PC-3 (cell line): Measurements from ENCODE around the gene BCL2L13. TPM values are rescaled to one million over a fixed set of nuclear protein-coding genes. Genes with fewer than 3 reads are reported as not detected.
"Not testable (repeated sequence)": the region's sequence is repeated elsewhere in the genome, so short reads cannot be mapped to it uniquely, and the experiment has no call there.

Experiments used
- ATAC-seq: fragments of 200-7000 bp; cut with Tn5 transposase; 2 replicates; pipeline ENCODE4 v1.9.1; 2020; ENCODE audit warnings: mild to moderate bottlenecking, moderate library complexity
- BruUV-seq: library from RNA; stranded (reverse); fragments of 400-500 nt; replicated peaks from 2 replicates; lab custom pipeline; 2021; lab: Mats Ljungman, UMichigan
- CTCF ChIA-PET: fragments of 300-600 bp; sonication (Branson Sonifier 250); formaldehyde crosslinking; loops from one replicate; lab custom pipeline; 2022; ENCODE audit warnings: antibody characterized with exemption; lab: Charles Lee
- POLR2A ChIA-PET: fragments of 300-600 bp; sonication (Branson Sonifier 250); formaldehyde crosslinking; loops from one replicate; lab custom pipeline; 2022; ENCODE audit warnings: antibody characterized with exemption; ENCODE audit not compliant: unreplicated experiment; lab: Charles Lee
- DNase-seq: peaks from one replicate; pipeline ENCODE4 v3.0.0-alpha.2; 2015
- H2AFZ ChIP-seq: fragments of 300-600 bp; sonication (generic); 2 replicates; pipeline ENCODE4 v1.6.0; 2016; ENCODE audit warnings: antibody characterized with exemption, low read length
- H3F3A ChIP-seq: fragments of 300-600 bp; sonication (generic); one replicate; pipeline ENCODE4 v1.6.0; 2017; ENCODE audit warnings: antibody characterized with exemption, low read length, control low read depth, mild to moderate bottlenecking; ENCODE audit not compliant: unreplicated experiment
- H3K27ac ChIP-seq: fragments of 300-600 bp; sonication (generic); 2 replicates; pipeline ENCODE4 v1.5.1; 2016; ENCODE audit warnings: mild to moderate bottlenecking, low read length
- H3K27me3 ChIP-seq: fragments of 300-600 bp; sonication (generic); 2 replicates; pipeline ENCODE4 v1.6.1; 2016; ENCODE audit warnings: low read length, mixed read lengths
- H3K36me3 ChIP-seq: fragments of 300-600 bp; sonication (generic); 2 replicates; pipeline ENCODE4 v1.6.1; 2016; ENCODE audit warnings: low read depth, mixed run types, low read length, mixed read lengths
- H3K4me1 ChIP-seq: fragments of 300-600 bp; sonication (generic); 2 replicates; pipeline ENCODE4 v1.5.1; 2016; ENCODE audit warnings: low read length; ENCODE audit not compliant: insufficient read depth
- H3K4me2 ChIP-seq: fragments of 300-600 bp; sonication (generic); 2 replicates; pipeline ENCODE4 v1.6.0; 2016; ENCODE audit warnings: low read length
- H3K4me3 ChIP-seq: fragments of 300-600 bp; sonication (generic); 2 replicates; pipeline ENCODE4 v1.5.1; 2016; ENCODE audit warnings: mild to moderate bottlenecking, low read length, mixed read lengths
- H3K79me2 ChIP-seq: fragments of 300-600 bp; sonication (generic); 2 replicates; pipeline ENCODE4 v1.6.1; 2017; ENCODE audit warnings: low read length, mixed read lengths
- H3K9ac ChIP-seq: fragments of 300-600 bp; sonication (generic); 2 replicates; pipeline ENCODE4 v1.6.0; 2016; ENCODE audit warnings: mild to moderate bottlenecking, low read length
- H3K9me2 ChIP-seq: fragments of 300-600 bp; sonication (generic); replicated peaks from 2 replicates; pipeline ENCODE4 v1.6.1; 2016; ENCODE audit warnings: mixed run types, low read length, mixed read lengths
- H3K9me3 ChIP-seq: fragments of 300-600 bp; sonication (generic); 2 replicates; pipeline ENCODE4 v1.6.1; 2016; ENCODE audit warnings: low read length, mixed read lengths
- H4K20me1 ChIP-seq: fragments of 300-600 bp; sonication (generic); 2 replicates; pipeline ENCODE4 v1.6.1; 2016; ENCODE audit warnings: low read length, mixed read lengths
- CTCF ChIP-seq: fragments of 300-600 bp; sonication (generic); conservative IDR thresholded peaks from 2 replicates; pipeline ENCODE4 v1.5.1; 2017; ENCODE audit warnings: antibody characterized with exemption, low read depth, mild to moderate bottlenecking, low read length
- EZH2 ChIP-seq: fragments of 300-600 bp; sonication (generic); IDR thresholded peaks from one replicate; pipeline ENCODE4 v1.6.1; 2017; ENCODE audit warnings: antibody characterized with exemption, mild to moderate bottlenecking, low read length; ENCODE audit not compliant: unreplicated experiment
- EZH2phosphoT487 ChIP-seq: fragments of 300-600 bp; sonication (generic); IDR thresholded peaks from 2 replicates; pipeline ENCODE4 v1.6.1; 2018; ENCODE audit warnings: mild to moderate bottlenecking, antibody characterized with exemption, low read length, borderline replicate concordance
- intact Hi-C: fragments of 100-400 bp; cut with micrococcal nuclease; formaldehyde crosslinking; loops from 2 replicates; pipeline ENCODE4 v1.9.0; 2023
- total RNA-seq: library from RNA; depleted of rRNA; stranded (reverse); fragments of >200 nt; gene quantifications from 2 replicates; pipeline ENCODE4 v1.2.3, GENCODE V29; 2014

BCL2L13 gene
- total RNA-seq, 1 experiment from 2014 or later: 31.3 TPM

DNA sequence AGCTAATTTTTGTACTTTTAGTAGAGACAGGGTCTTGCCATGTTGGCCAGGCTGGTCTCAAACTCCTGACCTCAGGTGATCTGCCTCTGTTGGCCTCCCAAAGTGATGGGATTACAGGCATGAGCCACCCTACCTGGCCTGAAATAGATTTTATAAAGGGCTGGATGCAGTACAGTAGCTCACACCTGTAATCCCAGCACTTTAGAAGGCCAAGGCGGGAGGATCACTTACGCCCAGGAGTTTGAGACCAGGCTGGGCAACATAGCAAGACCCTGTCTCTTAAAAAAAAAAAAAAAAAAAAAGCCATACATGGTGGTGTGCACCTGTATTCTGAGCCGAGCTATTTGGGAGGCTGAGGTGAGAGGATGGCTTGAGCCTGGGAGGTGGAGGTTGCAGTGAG, 59.7 kb downstream of the BCL2L13 start:
- DNase-seq, H3K9me2 ChIP-seq, H3K4me1 ChIP-seq, H3K9ac ChIP-seq, H2AFZ ChIP-seq, H3K79me2 ChIP-seq, H3K4me2 ChIP-seq, H3F3A ChIP-seq, H3K27me3 ChIP-seq, POLR2A ChIA-PET, H4K20me1 ChIP-seq, intact Hi-C loops, H3K36me3 ChIP-seq, H3K9me3 ChIP-seq, ATAC-seq, H3K27ac ChIP-seq, H3K4me3 ChIP-seq, BruUV-seq: not testable (repeated sequence)
- CTCF ChIA-PET: interaction anchor here (0.6 kb wide), 1 partner anchor 24 kb away, joined by 12 read pairs; no protein-coding TSS in a partner anchor

DNA sequence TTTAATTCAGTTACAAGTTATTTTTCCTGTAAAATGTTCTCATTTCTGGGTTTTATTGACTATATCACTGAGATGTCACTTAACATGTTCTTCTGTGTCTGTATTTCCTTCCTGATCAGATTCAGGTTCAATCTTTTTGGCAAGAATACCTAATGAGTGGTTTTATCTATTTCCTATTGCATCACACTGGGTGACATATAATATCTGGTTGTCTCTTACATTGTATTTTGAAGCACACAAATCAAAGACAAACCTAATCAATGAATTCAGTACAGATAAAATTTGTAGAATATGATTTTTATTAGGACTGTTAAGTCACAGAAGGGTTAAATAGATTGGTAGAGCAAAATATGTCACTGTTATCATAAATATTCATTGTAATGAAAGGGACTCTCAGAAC, 60.4 kb downstream of the BCL2L13 start:
- TF ChIP-seq CTCF: no peak
- TF ChIP-seq EZH2: no peak
- TF ChIP-seq EZH2phosphoT487: no peak
- CTCF ChIA-PET: interaction anchor here (0.6 kb wide), 1 partner anchor 24 kb away, joined by 12 read pairs; no protein-coding TSS in a partner anchor
- Histone ChIP-seq H3K79me2 (no peaks in the 10 kb centered on the region), H3K4me3 (no peak overlapping the region), H2AFZ (no peak overlapping the region), H3K9me3 (no peaks in the 10 kb centered on the region), H3K4me2 (no peak overlapping the region), H3K4me1 (0 out of 2 replicates have a peak, but pooled peaks cover 5% of the 10 kb centered on the region), H4K20me1 (no peaks in the 10 kb centered on the region), H3F3A (no peaks in the 10 kb centered on the region), H3K9me2 (no peaks in the 10 kb centered on the region), H3K9ac (no peak overlapping the region), H3K27ac (no peak overlapping the region), H3K36me3 (no peaks in the 10 kb centered on the region), H3K27me3 (no peaks in the 10 kb centered on the region)
- no TSS peak for BruUV-seq
- no peak for DNase-seq
- intact Hi-C loops: no loop called here
- POLR2A ChIA-PET: no interaction called here
- no peak for ATAC-seq

- Histone ChIP-seq H3K9me3 (no peaks in the 10 kb centered on the region), H3K9ac (no peak overlapping the region), H4K20me1 (no peaks in the 10 kb centered on the region), H3K27me3 (no peaks in the 10 kb centered on the region), H3K79me2 (no peaks in the 10 kb centered on the region), H3K4me1 (0 out of 2 replicates have a peak, but pooled peaks cover 6% of the 10 kb centered on the region), H2AFZ (no peak overlapping the region), H3K27ac (no peak overlapping the region), H3F3A (no peaks in the 10 kb centered on the region), H3K4me3 (no peak overlapping the region), H3K9me2 (no peaks in the 10 kb centered on the region), H3K4me2 (no peak overlapping the region), H3K36me3 (no peaks in the 10 kb centered on the region)
- no peak for ATAC-seq
- ChIA-PET CTCF (no interaction called here), POLR2A (no interaction called here)
- no peak for DNase-seq
- intact Hi-C loops: no loop called here
- no TSS peak for BruUV-seq
- TF ChIP-seq EZH2phosphoT487 (no peak), CTCF (no peak), EZH2 (no peak)
Measured at GRCh38 chr22:17699696-17700340, 61.3 kb downstream of the BCL2L13 start.
